Calu3 (cell line): ENCODE measurements around the gene RET. TPM values are rescaled to one million over a fixed set of nuclear protein-coding genes. Genes with fewer than 3 reads are reported as not detected.

Experiments used
- BruUV-seq: library from RNA; stranded (reverse); fragments of 400-500 nt; replicated peaks from 2 replicates; lab custom pipeline; 2021; lab: Mats Ljungman, UMichigan
- CTCF ChIA-PET: fragments of 300-600 bp; sonication (Branson Sonifier 250); formaldehyde crosslinking; loops from one replicate; lab custom pipeline; 2022; ENCODE audit warnings: antibody characterized with exemption; lab: Charles Lee
- DNase-seq: peaks from one replicate; pipeline ENCODE4 v3.0.0; 2022
- H3K27ac Mint-ChIP-seq: one replicate; pipeline ENCODE4 v1.8.0; 2022; ENCODE audit warnings: mixed read lengths; ENCODE audit not compliant: unreplicated experiment
- H3K27me3 Mint-ChIP-seq: one replicate; pipeline ENCODE4 v1.8.0; 2022; ENCODE audit warnings: mixed read lengths; ENCODE audit not compliant: unreplicated experiment
- H3K36me3 Mint-ChIP-seq: one replicate; pipeline ENCODE4 v1.8.0; 2022; ENCODE audit warnings: mild to moderate bottlenecking, moderate library complexity, mixed read lengths; ENCODE audit not compliant: insufficient read depth, unreplicated experiment
- H3K4me1 Mint-ChIP-seq: one replicate; pipeline ENCODE4 v1.8.0; 2022; ENCODE audit warnings: mild to moderate bottlenecking, low read depth, mixed read lengths; ENCODE audit not compliant: unreplicated experiment
- H3K4me3 Mint-ChIP-seq: one replicate; pipeline ENCODE4 v1.8.0; 2022; ENCODE audit warnings: mild to moderate bottlenecking, low read depth, moderate library complexity, mixed read lengths; ENCODE audit not compliant: unreplicated experiment
- H3K9me3 Mint-ChIP-seq: one replicate; pipeline ENCODE4 v1.8.0; 2022; ENCODE audit warnings: low read depth, mixed read lengths; ENCODE audit not compliant: unreplicated experiment
- intact Hi-C: fragments of 100-400 bp; cut with micrococcal nuclease; formaldehyde crosslinking; loops from one replicate; pipeline ENCODE4 v1.10.0; 2022; ENCODE audit not compliant: unreplicated experiment
- total RNA-seq: library from RNA; stranded (reverse); gene quantifications from 2 replicates; pipeline ENCODE4 v1.2.3, GENCODE V29; 2022
- TF ChIP-seq, protein P1 (sequence below): fragments of 200-600 bp; IDR thresholded peaks from one replicate; pipeline ENCODE4 v1.8.0; 2022; ENCODE audit warnings: antibody characterized with exemption; ENCODE audit not compliant: unreplicated experiment

The RET gene
- total RNA-seq, 1 experiment from 2014 or later: not detected

DNA sequence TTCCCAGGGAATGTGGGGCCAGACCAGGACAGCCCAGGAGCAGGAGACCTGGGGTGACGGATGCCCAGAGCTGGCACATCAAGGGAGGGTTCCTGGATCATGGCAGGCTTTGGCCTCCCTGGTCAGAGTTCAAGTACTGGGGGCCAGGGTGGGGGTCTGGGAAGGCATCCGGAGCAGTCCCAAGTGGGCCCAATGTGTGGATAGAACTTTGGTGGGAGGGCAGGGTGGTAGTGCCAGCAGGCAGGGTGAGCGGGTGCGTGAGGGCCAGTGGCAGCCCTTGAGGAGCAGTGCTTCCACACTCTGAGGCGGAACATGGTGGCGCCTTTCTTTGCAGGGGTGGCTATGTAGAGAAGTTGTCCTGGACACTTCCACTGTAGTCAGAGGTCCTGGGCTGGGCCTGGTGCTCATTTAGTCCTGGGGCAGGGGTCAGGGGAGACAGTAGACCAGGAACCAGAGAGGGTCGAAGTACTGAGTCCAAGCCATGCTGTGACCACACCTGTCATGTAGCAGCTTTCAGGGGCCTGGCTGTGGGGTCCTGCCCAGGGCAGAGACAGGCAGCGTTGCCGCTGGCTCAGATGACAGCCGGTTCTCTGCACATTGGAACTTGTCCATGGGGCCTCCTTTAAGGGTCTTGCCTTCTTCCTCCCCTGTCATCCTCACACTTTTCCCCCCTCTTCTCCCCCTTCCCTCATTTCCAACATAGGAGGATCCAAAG is 39.2 kb downstream of the RET start:
- Mint-ChIP-seq H3K4me3 (no peak overlapping the region), H3K4me1 (no peaks in the 10 kb centered on the region), H3K9me3 (no peaks in the 10 kb centered on the region), H3K27me3 (peaks cover 50% of the 10 kb centered on the region), H3K27ac (no peak overlapping the region), H3K36me3 (no peaks in the 10 kb centered on the region)
- BruUV-seq: no TSS peak
- CTCF ChIA-PET: no interaction called here
- intact Hi-C loops: no loop called here
- DNase-seq: no peak
- TF ChIP-seq, protein P1, sequence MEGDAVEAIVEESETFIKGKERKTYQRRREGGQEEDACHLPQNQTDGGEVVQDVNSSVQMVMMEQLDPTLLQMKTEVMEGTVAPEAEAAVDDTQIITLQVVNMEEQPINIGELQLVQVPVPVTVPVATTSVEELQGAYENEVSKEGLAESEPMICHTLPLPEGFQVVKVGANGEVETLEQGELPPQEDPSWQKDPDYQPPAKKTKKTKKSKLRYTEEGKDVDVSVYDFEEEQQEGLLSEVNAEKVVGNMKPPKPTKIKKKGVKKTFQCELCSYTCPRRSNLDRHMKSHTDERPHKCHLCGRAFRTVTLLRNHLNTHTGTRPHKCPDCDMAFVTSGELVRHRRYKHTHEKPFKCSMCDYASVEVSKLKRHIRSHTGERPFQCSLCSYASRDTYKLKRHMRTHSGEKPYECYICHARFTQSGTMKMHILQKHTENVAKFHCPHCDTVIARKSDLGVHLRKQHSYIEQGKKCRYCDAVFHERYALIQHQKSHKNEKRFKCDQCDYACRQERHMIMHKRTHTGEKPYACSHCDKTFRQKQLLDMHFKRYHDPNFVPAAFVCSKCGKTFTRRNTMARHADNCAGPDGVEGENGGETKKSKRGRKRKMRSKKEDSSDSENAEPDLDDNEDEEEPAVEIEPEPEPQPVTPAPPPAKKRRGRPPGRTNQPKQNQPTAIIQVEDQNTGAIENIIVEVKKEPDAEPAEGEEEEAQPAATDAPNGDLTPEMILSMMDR: no peak

DNA sequence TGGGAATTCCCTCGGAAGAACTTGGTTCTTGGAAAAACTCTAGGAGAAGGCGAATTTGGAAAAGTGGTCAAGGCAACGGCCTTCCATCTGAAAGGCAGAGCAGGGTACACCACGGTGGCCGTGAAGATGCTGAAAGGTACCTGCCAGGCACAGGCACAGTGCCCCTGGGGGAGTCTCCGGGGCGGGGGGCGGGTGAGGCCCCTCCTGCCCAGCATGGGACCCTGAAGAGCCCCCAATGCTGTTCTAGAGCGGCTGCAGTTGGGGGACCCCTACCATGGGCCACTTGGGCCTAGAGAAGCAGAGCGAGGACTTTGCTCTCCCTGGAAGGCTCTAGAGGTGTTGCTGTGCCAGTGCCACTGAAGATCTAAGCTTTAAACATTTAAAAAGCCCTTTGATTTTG is 39.7 kb downstream of the RET start:
- intact Hi-C loops: no loop called here
- no peaks in the 10 kb centered on the region for H3K36me3 Mint-ChIP-seq
- no peak for DNase-seq
- H3K27me3 Mint-ChIP-seq: peaks cover 50% of the 10 kb centered on the region
- no peaks in the 10 kb centered on the region for H3K9me3 Mint-ChIP-seq
- TF ChIP-seq, protein P1: no peak
- no TSS peak for BruUV-seq
- no peaks in the 10 kb centered on the region for H3K4me1 Mint-ChIP-seq
- no peak overlapping the region for H3K27ac Mint-ChIP-seq
- no peak overlapping the region for H3K4me3 Mint-ChIP-seq
- CTCF ChIA-PET: no interaction called here

DNA sequence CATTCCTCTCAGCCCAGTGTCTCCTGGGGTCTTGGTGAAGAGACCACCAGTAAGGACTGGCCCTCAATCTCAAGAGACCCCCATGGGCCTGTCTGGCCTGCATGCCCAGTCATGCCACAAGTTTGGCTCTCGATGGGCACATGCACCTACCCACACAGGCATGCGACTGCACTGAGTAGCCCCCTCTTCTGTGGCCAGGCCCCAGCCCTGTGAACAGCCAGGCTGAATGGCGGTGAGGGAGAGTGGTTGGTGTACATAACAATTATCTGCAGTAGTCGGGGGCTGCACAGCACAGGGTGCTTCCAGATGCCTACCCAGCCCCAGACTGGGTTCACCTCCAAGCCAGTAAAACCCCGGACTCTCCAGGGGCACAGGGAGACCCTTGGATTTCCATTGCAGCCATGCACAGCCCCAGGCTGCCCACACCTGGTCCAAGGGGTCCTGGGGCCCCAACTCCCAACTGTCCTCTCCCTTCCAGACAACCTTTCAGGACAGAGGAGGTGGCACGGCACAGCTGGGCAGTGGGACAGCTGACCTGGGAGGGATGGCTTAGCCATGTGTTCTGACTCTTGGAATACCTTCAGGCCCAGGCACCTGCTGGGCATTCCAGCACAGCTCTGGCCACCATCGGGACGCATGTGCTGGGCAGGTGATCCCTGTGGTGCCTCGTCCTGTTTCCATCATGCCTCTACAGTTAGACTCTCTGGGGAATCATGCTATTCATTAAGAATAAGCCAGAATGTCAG is 40.3 kb downstream of the RET start:
- CTCF ChIA-PET: no interaction called here
- DNase-seq: no peak
- no TSS peak for BruUV-seq
- H3K36me3 Mint-ChIP-seq: no peaks in the 10 kb centered on the region
- peaks cover 50% of the 10 kb centered on the region for H3K27me3 Mint-ChIP-seq
- no peak overlapping the region for H3K4me3 Mint-ChIP-seq
- H3K9me3 Mint-ChIP-seq: no peaks in the 10 kb centered on the region
- no peak overlapping the region for H3K27ac Mint-ChIP-seq
- TF ChIP-seq, protein P1: no peak
- H3K4me1 Mint-ChIP-seq: no peaks in the 10 kb centered on the region
- intact Hi-C loops: no loop called here

DNA sequence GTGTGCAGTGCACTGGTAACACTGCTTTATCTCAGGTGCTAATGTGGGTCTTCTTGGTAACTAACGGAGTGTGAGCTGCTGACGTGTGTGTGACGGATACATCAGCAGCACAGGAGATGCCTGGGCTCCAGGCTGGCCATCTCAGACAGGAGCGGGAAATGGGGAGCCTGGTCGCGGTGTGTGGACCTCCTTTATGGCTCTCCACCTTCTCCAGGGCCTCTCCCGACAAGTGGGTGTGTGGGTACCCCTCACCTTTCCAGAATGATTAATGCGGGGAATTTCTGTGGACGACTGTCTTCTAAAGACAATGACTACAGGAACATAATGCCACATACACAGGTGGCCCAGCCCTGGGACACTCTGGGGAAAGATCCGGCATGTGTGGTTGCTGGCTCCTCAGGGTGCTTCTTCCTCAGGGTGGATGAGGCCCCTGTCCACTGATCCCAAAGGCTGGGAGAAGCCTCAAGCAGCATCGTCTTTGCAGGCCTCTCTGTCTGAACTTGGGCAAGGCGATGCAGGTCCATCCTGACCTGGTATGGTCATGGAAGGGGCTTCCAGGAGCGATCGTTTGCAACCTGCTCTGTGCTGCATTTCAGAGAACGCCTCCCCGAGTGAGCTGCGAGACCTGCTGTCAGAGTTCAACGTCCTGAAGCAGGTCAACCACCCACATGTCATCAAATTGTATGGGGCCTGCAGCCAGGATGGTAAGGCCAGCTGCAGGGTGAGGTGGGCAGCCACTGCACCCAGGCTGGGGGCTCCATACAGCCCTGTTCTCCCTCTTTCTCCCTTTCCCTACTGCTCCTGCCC is 41.1 kb downstream of the RET start:
- TF ChIP-seq, protein P1: no peak
- Mint-ChIP-seq H3K36me3 (no peaks in the 10 kb centered on the region), H3K4me1 (no peaks in the 10 kb centered on the region), H3K27me3 (peaks cover 46% of the 10 kb centered on the region), H3K9me3 (no peaks in the 10 kb centered on the region), H3K27ac (no peak overlapping the region), H3K4me3 (no peak overlapping the region)
- BruUV-seq: no TSS peak
- intact Hi-C loops: no loop called here
- DNase-seq: no peak
- CTCF ChIA-PET: no interaction called here
